Stimulated activated naive CD8-positive, alpha-beta T cell treated with anti-CD3 and anti-CD28 coated beads, Interleukin-15, Interleukin-2, amounts not matched to agents 100 U/mL and 50 U/mL, for 24 hours (primary cell): ENCODE measurements around the gene SDF4.
"Not testable (repeated sequence)": the region's sequence is repeated elsewhere in the genome, so short reads cannot be mapped to it uniquely, and the experiment has no call there.

ENCODE experiments used
- ATAC-seq: fragments of 150-1000 bp; cut with Tn5 transposase; one replicate; pipeline ENCODE4 v1.10.0; 2021
- DNase-seq: peaks from one replicate; pipeline ENCODE4 v3.0.0; 2021

SDF4 gene

DNA sequence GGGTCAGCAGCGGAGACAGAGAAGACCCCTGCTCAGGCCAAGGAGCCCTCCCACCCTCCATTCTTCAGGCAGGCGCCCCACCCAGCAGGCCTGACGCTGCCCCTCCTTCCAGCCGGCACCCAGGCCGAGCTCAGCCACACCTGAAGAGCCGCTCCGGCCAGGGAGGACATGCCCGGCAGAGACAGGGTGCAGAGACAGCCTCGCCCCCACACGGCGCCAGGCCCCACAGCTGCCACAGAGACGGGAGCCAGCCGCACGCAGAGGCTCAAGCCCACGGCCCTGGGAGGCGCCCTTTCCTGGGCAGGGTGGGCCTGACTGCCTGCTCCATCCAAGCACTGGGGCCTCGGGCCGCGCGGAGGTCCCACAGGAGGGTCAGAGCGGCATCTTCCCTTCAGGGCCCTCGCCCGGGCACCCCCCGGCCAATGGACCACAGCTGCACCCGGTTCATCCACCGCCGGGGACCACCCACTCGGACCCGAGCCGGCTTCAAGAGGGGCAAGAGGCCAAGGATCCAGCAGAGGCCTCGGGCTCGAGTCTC, 52.9 kb downstream of the SDF4 start:
- no peak for ATAC-seq
- no peak for DNase-seq

GRCh38 chr1:1177452-1178206, 54.2 kb downstream of the SDF4 start:
- ATAC-seq (no peak), DNase-seq (no peak)

DNA sequence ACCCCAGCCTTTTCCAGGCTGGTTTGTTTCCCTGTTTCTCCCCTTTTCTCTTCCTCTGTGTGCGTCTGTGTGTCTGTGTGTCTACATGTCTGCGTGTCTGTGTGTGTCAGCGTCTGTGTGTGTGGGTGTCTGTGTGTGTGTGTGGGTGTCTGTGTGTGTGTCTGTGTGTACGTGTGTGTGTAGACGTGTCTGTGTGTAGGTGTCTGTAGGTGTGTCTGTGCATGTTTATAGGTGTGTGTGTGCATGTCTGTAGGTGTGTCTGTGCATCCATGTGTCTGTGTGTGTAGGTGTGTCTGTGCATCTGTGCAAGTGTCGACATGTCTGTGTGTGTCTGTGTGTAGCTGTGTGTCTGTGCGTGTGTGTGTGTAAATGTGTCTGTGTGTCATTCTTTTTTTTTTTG, 54.9 kb downstream of the SDF4 start:
- ATAC-seq (no peak), DNase-seq (no peak)

GRCh38 chr1:1176063-1176761, 55.6 kb downstream of the SDF4 start:
- ATAC-seq: not testable (repeated sequence)

DNA sequence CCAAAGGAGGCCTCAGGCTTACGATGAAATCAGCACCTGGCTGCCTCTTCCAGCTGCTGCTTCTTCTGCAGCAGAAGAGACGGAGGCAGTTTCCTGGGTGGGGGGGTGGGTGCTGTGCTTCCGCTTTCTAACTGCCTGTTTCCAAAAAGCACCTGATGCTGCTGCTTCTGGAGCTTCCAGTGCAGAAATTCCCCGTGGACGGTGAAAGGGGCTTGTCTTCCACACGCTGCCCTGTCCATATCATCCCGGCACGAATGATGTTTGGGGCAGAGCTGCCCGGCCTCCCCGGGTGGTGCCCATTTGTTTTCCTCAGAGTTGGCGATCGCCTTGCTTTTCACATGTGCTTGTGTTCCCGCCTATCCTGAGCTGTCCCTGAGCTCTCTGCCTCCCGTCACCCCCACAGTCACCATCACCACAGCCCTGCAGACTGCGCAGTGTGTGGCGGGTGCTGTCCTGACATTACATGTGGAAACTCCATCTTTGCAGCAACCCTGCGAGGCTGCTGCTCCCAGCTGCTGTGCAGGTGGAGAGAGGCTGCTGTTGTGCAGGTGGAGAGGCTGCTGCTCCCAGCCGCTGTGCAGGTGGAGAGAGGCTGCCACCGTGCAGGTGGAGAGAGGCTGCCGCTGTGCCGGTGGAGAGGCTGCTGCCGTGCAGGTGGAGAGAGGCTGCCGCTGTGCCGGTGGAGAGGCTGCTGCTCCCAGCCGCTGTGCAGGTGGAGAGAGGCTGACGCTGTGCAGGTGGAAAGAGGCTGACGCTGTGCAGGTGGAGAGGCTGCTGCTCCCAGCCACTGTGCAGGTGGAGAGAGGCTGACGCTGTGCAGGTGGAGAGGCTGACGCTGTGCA, 56.4 kb downstream of the SDF4 start:
- no peak for ATAC-seq
- no peak for DNase-seq

More at GRCh38 chr1:1176063-1176761, 55.6 kb downstream of the SDF4 start:
- DNase-seq: not testable (repeated sequence)

GRCh38 chr1:1173793-1174415, 57.9 kb downstream of the SDF4 start, which contains the start of gene TTLL10:
Gene TTLL10 (plus strand): TSS chr1:1173880. CDS start chr1:1179216, 5,336 bp downstream.
- DNase-seq (peak; percentile 29), ATAC-seq (no peak)

DNA sequence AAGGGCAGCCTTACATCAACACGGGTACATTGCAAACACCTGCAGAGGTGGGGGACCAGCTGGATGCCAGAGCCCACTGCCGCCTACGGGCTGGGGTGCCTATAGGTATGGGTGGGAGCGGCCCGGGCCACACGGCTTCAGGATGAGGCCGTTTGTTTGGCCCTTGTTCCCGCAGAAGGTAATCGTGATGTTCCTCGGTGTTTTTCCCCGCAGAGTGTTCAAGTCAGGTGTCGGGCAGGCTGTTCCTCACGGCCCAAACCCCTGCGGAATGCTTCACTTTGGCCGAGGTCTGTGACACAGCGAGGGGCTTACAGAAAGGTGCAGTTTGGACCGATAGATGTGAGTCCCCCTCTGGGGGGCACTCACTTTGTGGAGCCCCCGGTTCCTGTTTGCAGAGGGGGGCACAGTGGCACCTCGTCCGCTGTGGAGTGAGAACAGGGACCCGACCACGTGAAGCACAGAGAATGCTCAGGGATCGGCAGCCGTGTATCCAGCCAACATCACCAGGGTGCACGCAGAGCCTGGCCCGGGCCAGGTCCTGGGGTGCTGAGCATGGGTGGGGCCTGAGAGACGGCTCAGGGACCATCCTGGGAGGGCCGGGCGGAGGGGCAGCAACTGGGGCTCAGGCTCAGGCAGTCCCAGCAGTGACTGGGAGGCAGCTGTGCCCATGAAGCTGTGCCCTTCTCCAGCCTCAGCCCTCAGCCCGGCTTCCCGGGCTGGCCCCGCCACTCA, 58.6 kb downstream of the SDF4 start:
- DNase-seq: no peak
- ATAC-seq: no peak

GRCh38 chr1:1171546-1172340, 60.1 kb downstream of the SDF4 start:
- ATAC-seq (peak; percentile 68), DNase-seq (peak; percentile 69)

DNA sequence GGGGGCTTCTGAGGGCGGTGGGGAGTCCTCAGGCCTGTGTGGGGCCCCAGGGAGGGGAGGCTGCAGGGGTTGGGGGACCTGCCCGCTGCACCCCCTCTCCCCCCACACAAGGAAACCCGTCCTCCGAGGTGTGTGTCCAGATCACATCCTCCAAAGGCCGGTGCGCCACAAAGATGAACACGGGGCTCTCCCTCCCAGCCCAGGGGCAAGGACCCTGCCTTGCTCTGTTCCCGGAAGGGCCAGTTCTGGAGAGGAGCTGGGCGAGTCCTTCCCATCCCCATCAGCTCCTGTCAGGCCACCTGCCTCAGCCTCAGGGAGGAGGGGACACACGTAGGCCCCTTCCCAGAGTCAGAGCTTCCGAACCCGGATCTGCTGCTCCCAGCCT, 60.6 kb downstream of the SDF4 start:
- ATAC-seq (no peak), DNase-seq (no peak)

- ATAC-seq (no peak), DNase-seq (no peak)
Observed at GRCh38 chr1:1170215-1171091, 61.3 kb downstream of the SDF4 start.

- no peak for ATAC-seq
- DNase-seq: no peak
Observed at GRCh38 chr1:1169429-1170214, 62.2 kb downstream of the SDF4 start.

GRCh38 chr1:1168451-1169411, 63.1 kb downstream of the SDF4 start:
- DNase-seq: no peak
- no peak for ATAC-seq

DNA sequence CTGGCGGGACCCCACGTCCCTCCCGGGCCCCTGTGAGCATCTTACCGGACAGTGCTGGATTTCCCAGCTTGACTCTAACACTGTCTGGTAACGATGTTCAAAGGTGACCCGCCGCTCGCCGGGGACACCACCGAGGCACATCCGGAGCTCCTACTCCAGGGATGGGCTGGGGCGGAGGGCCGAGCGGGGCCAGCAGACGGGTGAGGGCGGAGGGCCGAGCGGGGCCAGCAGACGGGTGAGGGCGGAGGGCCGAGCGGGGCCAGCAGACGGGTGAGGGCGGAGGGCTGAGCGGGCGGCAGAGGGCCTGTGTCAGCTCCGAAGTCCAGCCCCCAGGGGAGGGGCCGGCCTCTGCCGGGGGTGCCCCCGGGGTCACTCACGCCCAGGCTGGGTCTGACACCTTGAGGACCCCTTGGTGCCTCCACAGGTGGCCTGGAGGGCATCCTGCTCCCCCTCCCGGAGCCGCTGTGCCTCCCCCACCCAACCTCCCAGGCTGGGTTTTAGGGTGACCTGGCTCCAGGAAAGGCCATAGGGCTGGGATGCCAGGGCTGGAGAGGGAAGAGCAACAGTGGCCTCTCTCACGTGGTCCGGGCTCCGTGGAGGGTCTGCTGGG, 63.9 kb downstream of the SDF4 start:
- ATAC-seq (no peak), DNase-seq (no peak)

- ATAC-seq (no peak), DNase-seq (no peak)
Observed at GRCh38 chr1:1167398-1167821, 64.4 kb downstream of the SDF4 start.
